HEK293 (cell line): ENCODE results near the gene UGT1A6.

Experiments
- BCL11A ChIP-seq: fragments of 450-650 bp; formaldehyde crosslinking; IDR thresholded peaks from 2 replicates; pipeline ENCODE4 v1.5.1; 2016; ENCODE audit warnings: low read depth, missing biosample characterization, missing genetic modification characterization
- GLI4 ChIP-seq: fragments of 450-650 bp; formaldehyde crosslinking; IDR thresholded peaks from 2 replicates; pipeline ENCODE4 v1.5.1; 2016; ENCODE audit warnings: missing biosample characterization, missing genetic modification characterization
- KLF1 ChIP-seq: fragments of 450-650 bp; formaldehyde crosslinking; IDR thresholded peaks from 2 replicates; pipeline ENCODE4 v1.5.1; 2016; ENCODE audit warnings: missing biosample characterization, missing genetic modification characterization
- ZNF184 ChIP-seq: fragments of 450-650 bp; IDR thresholded peaks from 2 replicates; pipeline ENCODE4 v1.5.1; 2018; ENCODE audit warnings: missing biosample characterization, mild to moderate bottlenecking, missing genetic modification characterization
- ZNF530 ChIP-seq: fragments of 450-650 bp; formaldehyde crosslinking; IDR thresholded peaks from 2 replicates; pipeline ENCODE4 v1.5.1; 2016; ENCODE audit warnings: low read depth, missing biosample characterization, missing genetic modification characterization
- ZNF664 ChIP-seq: fragments of 450-650 bp; formaldehyde crosslinking; IDR thresholded peaks from 2 replicates; pipeline ENCODE4 v1.5.1; 2016; ENCODE audit warnings: missing biosample characterization, missing genetic modification characterization
- ZNF777 ChIP-seq: fragments of 450-650 bp; formaldehyde crosslinking; IDR thresholded peaks from 2 replicates; pipeline ENCODE4 v1.5.1; 2017; ENCODE audit warnings: missing biosample characterization, missing genetic modification characterization, borderline replicate concordance
- TF ChIP-seq, protein P1 (sequence below): sonication (generic); formaldehyde crosslinking; IDR thresholded peaks from 2 replicates; pipeline ENCODE4 v1.8.1; 2022; ENCODE audit warnings: mild to moderate bottlenecking, moderate library complexity, missing genetic modification reagents
- TF ChIP-seq, protein P2 (sequence below): fragments of 450-650 bp; formaldehyde crosslinking; IDR thresholded peaks from 2 replicates; pipeline ENCODE4 v1.5.1; 2016; ENCODE audit warnings: missing biosample characterization, missing genetic modification characterization
- TF ChIP-seq, protein P3 (sequence below): fragments of 450-650 bp; formaldehyde crosslinking; IDR thresholded peaks from 2 replicates; pipeline ENCODE4 v1.5.1; 2016; ENCODE audit warnings: missing biosample characterization, missing genetic modification characterization, low read depth
- TF ChIP-seq, protein P4 (sequence below): fragments of 450-650 bp; formaldehyde crosslinking; IDR thresholded peaks from 2 replicates; pipeline ENCODE4 v1.5.1; 2016; ENCODE audit warnings: missing biosample characterization, missing genetic modification characterization
- TF ChIP-seq, protein P5 (sequence below): fragments of 450-650 bp; formaldehyde crosslinking; conservative IDR thresholded peaks from 2 replicates; pipeline ENCODE4 v1.5.1; 2016; ENCODE audit warnings: low read depth, missing biosample characterization, missing genetic modification characterization

DNA sequence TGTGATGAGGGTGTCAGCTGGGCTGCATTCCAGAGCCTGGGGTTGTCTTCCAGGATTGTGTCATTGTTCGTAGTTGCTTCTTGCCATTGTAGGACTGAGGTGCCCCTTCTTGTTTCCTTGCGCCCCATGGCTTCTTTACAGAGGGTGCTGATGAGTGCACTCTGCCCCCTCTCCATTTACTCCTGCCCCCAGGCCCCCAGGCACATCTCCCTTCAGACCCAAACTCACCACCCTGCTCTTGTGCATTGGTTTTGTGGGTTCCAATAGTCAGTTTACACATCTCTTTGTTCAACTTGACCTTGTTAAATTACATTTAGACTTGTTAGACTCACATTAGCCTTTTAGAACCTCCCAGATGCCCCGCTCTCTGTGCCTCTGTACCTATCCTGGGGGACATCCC, 128.5 kb downstream of the UGT1A6 start:
- no peak for TF ChIP-seq ZNF777 (tag by site-specific recombination)
- TF ChIP-seq ZNF664 (tag by site-specific recombination): no peak
- no peak for TF ChIP-seq ZNF530
- no peak for TF ChIP-seq BCL11A
- TF ChIP-seq, protein P1, sequence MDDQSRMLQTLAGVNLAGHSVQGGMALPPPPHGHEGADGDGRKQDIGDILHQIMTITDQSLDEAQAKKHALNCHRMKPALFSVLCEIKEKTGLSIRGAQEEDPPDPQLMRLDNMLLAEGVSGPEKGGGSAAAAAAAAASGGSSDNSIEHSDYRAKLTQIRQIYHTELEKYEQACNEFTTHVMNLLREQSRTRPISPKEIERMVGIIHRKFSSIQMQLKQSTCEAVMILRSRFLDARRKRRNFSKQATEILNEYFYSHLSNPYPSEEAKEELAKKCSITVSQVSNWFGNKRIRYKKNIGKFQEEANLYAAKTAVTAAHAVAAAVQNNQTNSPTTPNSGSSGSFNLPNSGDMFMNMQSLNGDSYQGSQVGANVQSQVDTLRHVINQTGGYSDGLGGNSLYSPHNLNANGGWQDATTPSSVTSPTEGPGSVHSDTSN (CRISPR knock-in tag): no peak
- TF ChIP-seq, protein P2, sequence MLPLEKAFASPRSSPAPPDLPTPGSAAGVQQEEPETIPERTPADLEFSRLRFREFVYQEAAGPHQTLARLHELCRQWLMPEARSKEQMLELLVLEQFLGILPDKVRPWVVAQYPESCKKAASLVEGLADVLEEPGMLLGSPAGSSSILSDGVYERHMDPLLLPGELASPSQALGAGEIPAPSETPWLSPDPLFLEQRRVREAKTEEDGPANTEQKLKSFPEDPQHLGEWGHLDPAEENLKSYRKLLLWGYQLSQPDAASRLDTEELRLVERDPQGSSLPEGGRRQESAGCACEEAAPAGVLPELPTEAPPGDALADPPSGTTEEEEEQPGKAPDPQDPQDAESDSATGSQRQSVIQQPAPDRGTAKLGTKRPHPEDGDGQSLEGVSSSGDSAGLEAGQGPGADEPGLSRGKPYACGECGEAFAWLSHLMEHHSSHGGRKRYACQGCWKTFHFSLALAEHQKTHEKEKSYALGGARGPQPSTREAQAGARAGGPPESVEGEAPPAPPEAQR (tag by site-specific recombination): no peak
- TF ChIP-seq, protein P3, sequence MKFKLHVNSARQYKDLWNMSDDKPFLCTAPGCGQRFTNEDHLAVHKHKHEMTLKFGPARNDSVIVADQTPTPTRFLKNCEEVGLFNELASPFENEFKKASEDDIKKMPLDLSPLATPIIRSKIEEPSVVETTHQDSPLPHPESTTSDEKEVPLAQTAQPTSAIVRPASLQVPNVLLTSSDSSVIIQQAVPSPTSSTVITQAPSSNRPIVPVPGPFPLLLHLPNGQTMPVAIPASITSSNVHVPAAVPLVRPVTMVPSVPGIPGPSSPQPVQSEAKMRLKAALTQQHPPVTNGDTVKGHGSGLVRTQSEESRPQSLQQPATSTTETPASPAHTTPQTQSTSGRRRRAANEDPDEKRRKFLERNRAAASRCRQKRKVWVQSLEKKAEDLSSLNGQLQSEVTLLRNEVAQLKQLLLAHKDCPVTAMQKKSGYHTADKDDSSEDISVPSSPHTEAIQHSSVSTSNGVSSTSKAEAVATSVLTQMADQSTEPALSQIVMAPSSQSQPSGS (tag by site-specific recombination): no peak
- no peak for TF ChIP-seq ZNF184
- TF ChIP-seq, protein P4, sequence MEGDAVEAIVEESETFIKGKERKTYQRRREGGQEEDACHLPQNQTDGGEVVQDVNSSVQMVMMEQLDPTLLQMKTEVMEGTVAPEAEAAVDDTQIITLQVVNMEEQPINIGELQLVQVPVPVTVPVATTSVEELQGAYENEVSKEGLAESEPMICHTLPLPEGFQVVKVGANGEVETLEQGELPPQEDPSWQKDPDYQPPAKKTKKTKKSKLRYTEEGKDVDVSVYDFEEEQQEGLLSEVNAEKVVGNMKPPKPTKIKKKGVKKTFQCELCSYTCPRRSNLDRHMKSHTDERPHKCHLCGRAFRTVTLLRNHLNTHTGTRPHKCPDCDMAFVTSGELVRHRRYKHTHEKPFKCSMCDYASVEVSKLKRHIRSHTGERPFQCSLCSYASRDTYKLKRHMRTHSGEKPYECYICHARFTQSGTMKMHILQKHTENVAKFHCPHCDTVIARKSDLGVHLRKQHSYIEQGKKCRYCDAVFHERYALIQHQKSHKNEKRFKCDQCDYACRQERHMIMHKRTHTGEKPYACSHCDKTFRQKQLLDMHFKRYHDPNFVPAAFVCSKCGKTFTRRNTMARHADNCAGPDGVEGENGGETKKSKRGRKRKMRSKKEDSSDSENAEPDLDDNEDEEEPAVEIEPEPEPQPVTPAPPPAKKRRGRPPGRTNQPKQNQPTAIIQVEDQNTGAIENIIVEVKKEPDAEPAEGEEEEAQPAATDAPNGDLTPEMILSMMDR (tag by site-specific recombination): no peak
- no peak for TF ChIP-seq GLI4 (tag by site-specific recombination)
- TF ChIP-seq, protein P5, sequence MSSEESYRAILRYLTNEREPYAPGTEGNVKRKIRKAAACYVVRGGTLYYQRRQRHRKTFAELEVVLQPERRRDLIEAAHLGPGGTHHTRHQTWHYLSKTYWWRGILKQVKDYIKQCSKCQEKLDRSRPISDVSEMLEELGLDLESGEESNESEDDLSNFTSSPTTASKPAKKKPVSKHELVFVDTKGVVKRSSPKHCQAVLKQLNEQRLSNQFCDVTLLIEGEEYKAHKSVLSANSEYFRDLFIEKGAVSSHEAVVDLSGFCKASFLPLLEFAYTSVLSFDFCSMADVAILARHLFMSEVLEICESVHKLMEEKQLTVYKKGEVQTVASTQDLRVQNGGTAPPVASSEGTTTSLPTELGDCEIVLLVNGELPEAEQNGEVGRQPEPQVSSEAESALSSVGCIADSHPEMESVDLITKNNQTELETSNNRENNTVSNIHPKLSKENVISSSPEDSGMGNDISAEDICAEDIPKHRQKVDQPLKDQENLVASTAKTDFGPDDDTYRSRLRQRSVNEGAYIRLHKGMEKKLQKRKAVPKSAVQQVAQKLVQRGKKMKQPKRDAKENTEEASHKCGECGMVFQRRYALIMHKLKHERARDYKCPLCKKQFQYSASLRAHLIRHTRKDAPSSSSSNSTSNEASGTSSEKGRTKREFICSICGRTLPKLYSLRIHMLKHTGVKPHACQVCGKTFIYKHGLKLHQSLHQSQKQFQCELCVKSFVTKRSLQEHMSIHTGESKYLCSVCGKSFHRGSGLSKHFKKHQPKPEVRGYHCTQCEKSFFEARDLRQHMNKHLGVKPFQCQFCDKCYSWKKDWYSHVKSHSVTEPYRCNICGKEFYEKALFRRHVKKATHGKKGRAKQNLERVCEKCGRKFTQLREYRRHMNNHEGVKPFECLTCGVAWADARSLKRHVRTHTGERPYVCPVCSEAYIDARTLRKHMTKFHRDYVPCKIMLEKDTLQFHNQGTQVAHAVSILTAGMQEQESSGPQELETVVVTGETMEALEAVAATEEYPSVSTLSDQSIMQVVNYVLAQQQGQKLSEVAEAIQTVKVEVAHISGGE (tag by site-specific recombination): no peak
- no peak for TF ChIP-seq KLF1
